H7 (cell line): ENCODE data around the gene CC2D1B. TPM values are rescaled to one million over a fixed set of nuclear protein-coding genes. Genes with fewer than 3 reads are reported as not detected.

Source experiments
- total RNA-seq: library from RNA; depleted of rRNA; stranded (reverse); fragments of >200 nt; shearing (Covaris generic); gene quantifications from 2 replicates; pipeline ENCODE4 v1.2.3, GENCODE V29; 2014; rRNA removed

Gene CC2D1B
- total RNA-seq, 1 experiment from 2014 or later, result 28.5 TPM

Other genes with a start within 250 kb of the CC2D1B start
- gene ZFYVE9, start 224.1 kb downstream of the CC2D1B start, total RNA-seq, result 18.0 and 23.8 TPM in 2 replicates
- 94.3 and 95.0 TPM in 2 replicates for gene ORC1, start 38.2 kb upstream of the CC2D1B start, total RNA-seq
- 24.1 and 33.5 TPM in 2 replicates for gene PRPF38A, start 38.4 kb upstream of the CC2D1B start, total RNA-seq
- 52.4 and 64.6 TPM in 2 replicates for gene TUT4, start 186.9 kb upstream of the CC2D1B start, total RNA-seq
- 27.2 and 42.6 TPM in 2 replicates for gene GPX7, start 236.2 kb upstream of the CC2D1B start, total RNA-seq